Testis (tissue), 2 donors: ENCODE data around the gene BCL7A.

Experiments
- CTCF ChIP-seq, 3 experiments: fragments of 450-650 bp in 2 of 3; fragments of 200-600 bp in 1 of 3; sonication (generic) in 1 of 3; IDR thresholded peaks; one replicate each; pipeline ENCODE4 v1.5.1; 2016 to 2019; ENCODE audit warnings: antibody characterized with exemption in 3 of 3, mild to moderate bottlenecking in 2 of 3, moderate library complexity in 1 of 3
- POLR2A ChIP-seq: fragments of 450-650 bp; IDR thresholded peaks from one replicate; pipeline ENCODE4 v1.6.1; 2017; ENCODE audit warnings: antibody characterized with exemption, mild to moderate bottlenecking, moderate library complexity

- TF ChIP-seq CTCF (IDR thresholded peaks at IDR 0.05) (no peak), POLR2A (no peak)
Observed at GRCh38 chr12:121983536-121984210, 38.0 kb upstream of the BCL7A start.
